ENCODE results near the gene NUTM1. TPM values are rescaled to one million over a fixed set of nuclear protein-coding genes. Genes with fewer than 3 reads are reported as not detected.
"Not testable (repeated sequence)": the region's sequence is repeated elsewhere in the genome, so short reads cannot be mapped to it uniquely, and the experiment has no call there.

NUTM1 gene
- total RNA-seq, 2 donors from 2014 or later: not detected

DNA sequence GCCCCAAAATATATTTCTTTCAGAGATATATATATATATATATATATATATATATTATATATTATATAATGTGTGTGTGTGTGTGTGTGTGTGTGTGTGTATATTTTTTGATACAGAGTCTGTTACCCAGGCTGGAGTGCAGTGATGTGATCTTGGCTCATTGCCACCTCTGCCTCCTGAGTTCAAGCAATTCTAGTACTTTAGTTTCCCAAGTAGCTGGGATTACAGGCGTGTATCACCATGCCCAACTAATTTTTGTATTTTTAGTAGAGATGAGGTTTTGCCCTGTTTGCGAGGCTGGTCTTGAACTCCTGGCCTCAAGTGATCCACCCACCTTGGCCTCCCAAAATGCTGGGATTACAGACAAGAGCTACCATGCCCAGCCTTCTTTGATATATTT lies 32.4 kb downstream of the NUTM1 start:
- not testable (repeated sequence) for H3K4me1 Mint-ChIP-seq (ENCODE audit: low read depth); ATAC-seq (replicated peaks in 1 of 2); H3K9me3 Mint-ChIP-seq; H3K27ac Mint-ChIP-seq; H3K27me3 Mint-ChIP-seq (ENCODE audit: low read depth); DNase-seq; H3K4me3 Mint-ChIP-seq; H3K36me3 Mint-ChIP-seq (ENCODE audit: insufficient read depth in 2 of 2)

DNA sequence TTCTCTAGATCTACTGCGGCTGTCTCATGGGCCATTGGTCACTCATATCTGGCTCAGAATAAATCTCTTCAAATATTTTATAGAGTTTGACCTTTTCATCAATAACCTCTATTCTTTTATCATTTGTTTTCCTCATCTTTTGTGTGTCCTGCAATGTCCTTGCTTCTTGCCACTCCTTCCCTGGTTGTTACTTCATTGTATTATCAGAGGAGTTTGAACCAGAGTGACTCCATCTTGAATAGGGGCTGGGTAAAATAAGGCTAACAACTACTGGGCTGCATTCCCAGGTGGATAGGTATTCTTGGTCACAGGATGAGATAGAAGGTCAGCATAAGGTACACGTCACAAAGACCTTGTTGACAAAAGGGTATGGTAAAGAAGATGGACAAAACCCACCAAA lies 33.7 kb downstream of the NUTM1 start:
- Mint-ChIP-seq H3K27ac (no peak overlapping the region), H3K9me3 (no peaks in the 10 kb centered on the region), H3K4me3 (no peak overlapping the region), H3K27me3 (ENCODE audit: low read depth) (no peaks in the 10 kb centered on the region), H3K36me3 (ENCODE audit: insufficient read depth in 2 of 2) (no peaks in the 10 kb centered on the region), H3K4me1 (ENCODE audit: low read depth) (no peaks in the 10 kb centered on the region)
- no peak for ATAC-seq (replicated peaks in 1 of 2)
- DNase-seq: no peak

DNA sequence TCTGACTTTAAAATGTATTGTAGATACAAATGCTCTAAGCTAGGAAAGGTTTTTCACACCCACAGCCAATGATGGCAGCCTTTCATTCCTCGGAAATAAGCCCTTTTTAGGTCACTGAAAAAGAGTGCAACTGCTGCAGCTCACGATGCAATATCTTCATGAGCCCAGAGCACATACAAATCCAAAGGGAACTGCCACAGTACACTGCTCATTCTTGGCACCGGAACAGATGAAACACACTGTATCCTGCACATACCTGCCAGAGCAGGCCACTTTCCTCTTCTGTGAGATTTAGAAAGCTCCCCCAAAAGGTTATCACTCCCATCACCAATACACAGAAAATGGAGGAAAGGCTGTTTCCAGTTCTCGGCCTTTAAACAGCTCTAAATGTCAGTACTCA lies 37.4 kb downstream of the NUTM1 start:
- not testable (repeated sequence) for H3K9me3 Mint-ChIP-seq; H3K27me3 Mint-ChIP-seq (ENCODE audit: low read depth); H3K36me3 Mint-ChIP-seq (ENCODE audit: insufficient read depth in 2 of 2); H3K4me3 Mint-ChIP-seq; H3K27ac Mint-ChIP-seq; DNase-seq; H3K4me1 Mint-ChIP-seq (ENCODE audit: low read depth); ATAC-seq (replicated peaks in 1 of 2)

DNA sequence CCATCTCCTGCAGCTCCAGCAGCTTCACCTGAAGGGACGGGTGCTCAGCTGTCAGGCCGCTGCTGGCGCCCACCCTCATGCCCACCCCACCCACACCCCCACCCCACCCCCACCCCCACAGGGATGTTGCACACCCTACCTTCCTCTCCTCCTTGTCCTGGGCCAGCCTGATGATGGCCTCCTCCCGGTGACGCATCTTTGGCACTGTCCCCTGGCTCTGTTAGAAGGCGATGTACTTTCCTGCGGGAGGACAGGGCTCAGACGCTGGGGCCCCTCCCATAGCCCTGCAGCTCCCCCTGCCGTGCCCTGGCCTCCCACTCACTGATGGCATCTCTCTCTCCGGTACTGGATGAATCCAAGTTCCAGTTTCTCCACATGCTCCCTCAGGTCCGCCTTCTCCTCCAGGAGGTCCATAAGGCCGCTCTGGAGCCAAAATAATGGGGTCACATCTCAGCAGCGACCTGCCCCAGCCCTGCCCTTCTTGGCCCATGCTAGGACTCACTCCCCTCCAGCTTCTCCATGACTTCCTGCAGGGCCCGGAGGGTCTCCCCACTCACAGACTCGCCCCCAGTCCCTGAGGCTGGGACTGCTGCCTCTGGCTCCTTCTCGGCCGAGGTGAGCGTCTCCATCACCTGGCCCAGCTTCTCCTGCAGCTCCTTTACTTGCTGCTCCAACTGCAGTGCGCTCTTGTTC lies 38.9 kb downstream of the NUTM1 start:
- H3K36me3 Mint-ChIP-seq (ENCODE audit: insufficient read depth in 2 of 2); H3K27ac Mint-ChIP-seq; H3K27me3 Mint-ChIP-seq (ENCODE audit: low read depth); DNase-seq; ATAC-seq (replicated peaks in 1 of 2); H3K4me1 Mint-ChIP-seq (ENCODE audit: low read depth); H3K4me3 Mint-ChIP-seq; H3K9me3 Mint-ChIP-seq: not testable (repeated sequence)

DNA sequence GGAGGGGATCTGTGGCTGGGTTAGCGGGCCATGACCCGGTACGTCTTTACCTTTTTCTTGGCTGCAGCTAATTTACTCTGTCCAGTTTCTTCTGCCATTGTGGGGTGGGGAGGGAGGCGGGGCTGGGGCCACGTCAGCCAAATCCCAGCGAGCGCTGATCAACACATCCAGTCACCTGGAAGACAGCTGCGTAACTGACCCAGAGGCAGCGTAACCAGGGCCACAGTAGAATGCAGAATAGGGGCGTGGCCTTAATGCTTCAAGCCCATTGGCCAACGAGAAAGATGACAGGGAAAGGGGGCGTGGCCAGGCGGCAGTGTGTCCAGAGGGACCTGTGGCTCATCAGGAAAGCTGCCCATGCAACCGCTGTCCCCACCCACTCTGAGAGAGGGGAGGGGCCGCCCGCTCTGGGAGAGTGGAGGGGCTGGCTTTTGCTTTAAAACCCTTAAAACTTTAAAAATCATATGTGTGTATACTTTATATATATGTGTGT lies 46.5 kb downstream of the NUTM1 start:
- not testable (repeated sequence) for DNase-seq; H3K4me1 Mint-ChIP-seq (ENCODE audit: low read depth); ATAC-seq (replicated peaks in 1 of 2); H3K36me3 Mint-ChIP-seq (ENCODE audit: insufficient read depth in 2 of 2); H3K27ac Mint-ChIP-seq; H3K4me3 Mint-ChIP-seq; H3K9me3 Mint-ChIP-seq; H3K27me3 Mint-ChIP-seq (ENCODE audit: low read depth)

DNA sequence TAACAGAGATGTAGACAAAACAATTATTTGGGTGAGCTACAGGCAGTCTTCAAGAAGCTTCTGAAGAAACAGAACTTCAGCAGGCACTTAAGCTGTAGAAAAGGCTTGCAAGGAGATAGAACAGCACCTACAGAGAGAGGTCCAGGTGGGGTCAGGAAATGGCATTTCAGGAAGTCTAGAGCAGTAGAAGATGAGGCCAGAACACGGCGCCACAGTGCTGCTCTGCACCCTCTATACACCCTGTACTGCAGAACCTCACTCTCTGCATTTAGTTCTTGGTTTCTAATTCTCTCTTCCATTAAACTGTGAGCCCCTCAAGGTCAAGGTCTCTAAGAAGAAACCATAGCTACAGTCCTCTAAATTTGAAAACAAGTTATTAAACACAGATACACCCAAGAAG lies 49.9 kb downstream of the NUTM1 start:
- ATAC-seq (replicated peaks in 1 of 2); DNase-seq; H3K27me3 Mint-ChIP-seq (ENCODE audit: low read depth); H3K4me3 Mint-ChIP-seq; H3K27ac Mint-ChIP-seq; H3K36me3 Mint-ChIP-seq (ENCODE audit: insufficient read depth in 2 of 2); H3K4me1 Mint-ChIP-seq (ENCODE audit: low read depth); H3K9me3 Mint-ChIP-seq: not testable (repeated sequence)

DNA sequence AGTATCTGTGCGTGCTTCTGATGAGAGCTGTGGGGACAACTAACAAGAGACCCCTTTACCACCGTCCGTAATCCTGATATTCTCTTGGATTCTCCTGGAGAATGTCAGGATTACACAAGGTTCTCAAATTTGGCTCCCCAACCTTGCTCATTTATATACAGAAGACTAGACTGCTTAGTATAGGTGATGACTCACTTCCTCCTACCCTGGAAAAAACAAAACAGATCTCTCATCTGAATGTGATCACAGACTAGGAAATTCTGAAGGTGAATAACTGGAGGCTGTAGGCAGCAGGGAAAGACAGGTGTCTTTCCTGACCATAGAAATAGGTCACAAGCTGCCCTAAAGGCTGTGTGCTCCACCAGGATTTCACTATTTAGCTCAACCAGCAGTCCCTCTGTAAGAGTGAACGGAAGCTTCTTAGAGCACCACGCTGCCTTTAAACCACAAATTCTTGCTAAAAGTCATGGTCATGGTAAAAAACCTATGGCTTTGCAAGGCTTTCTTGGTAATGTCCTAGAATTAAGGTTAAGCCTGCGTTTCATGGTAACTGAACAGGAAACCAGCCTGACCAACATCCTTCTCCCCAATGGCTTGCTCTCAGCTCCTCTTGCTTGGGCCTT lies 54.6 kb downstream of the NUTM1 start:
- not testable (repeated sequence) for H3K27me3 Mint-ChIP-seq (ENCODE audit: low read depth); H3K27ac Mint-ChIP-seq; H3K4me3 Mint-ChIP-seq; H3K9me3 Mint-ChIP-seq; H3K36me3 Mint-ChIP-seq (ENCODE audit: insufficient read depth in 2 of 2); DNase-seq; H3K4me1 Mint-ChIP-seq (ENCODE audit: low read depth)
- ATAC-seq (replicated peaks in 1 of 2): peak; percentile 88 to 94

DNA sequence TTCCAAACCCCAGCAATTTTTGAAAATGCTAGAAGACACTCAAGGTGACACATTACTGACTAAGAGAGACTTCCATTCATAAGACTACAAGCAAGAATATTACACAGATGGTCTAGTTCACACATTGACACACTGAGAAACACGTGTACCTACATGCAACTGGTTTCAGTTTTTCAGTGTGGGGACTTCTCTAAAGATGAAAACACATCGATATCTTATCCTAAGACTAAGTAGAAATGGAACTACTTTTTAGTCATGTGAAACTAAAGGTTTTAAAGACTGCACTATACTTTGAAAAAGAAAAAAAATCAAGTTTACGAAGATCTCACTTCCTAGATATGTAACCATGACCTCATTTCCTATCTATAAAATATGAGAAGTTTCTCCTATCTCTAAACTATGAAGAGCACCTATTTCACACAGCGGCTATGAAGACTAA lies 60.1 kb downstream of the NUTM1 start:
- H3K36me3 Mint-ChIP-seq (ENCODE audit: insufficient read depth in 2 of 2); H3K4me3 Mint-ChIP-seq; H3K4me1 Mint-ChIP-seq (ENCODE audit: low read depth); H3K27me3 Mint-ChIP-seq (ENCODE audit: low read depth); H3K9me3 Mint-ChIP-seq; H3K27ac Mint-ChIP-seq; DNase-seq: not testable (repeated sequence)
- ATAC-seq (replicated peaks in 1 of 2): peak; percentile 81 to 83

DNA sequence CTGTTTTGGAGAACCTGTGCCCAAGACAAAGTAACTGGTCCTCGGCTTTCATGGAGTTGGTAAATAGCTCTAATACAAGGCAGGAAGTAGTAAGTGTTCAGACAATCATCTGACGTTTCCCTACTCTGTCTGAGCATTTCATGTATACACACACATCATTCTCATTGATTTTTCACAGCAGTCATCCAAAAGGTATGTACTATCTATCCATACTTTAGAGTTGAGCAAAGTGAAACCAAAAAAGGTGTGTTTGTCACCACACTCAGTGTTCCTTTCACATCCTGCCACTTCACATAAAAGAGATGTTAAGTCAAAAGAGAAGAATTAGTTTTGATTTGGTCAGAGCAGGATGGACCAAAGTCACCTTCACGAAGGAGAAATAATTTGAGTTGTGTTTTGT lies 60.8 kb downstream of the NUTM1 start:
- H3K27ac Mint-ChIP-seq; H3K4me1 Mint-ChIP-seq (ENCODE audit: low read depth); DNase-seq; H3K4me3 Mint-ChIP-seq; H3K36me3 Mint-ChIP-seq (ENCODE audit: insufficient read depth in 2 of 2); H3K9me3 Mint-ChIP-seq; H3K27me3 Mint-ChIP-seq (ENCODE audit: low read depth): not testable (repeated sequence)
- peak; percentile 76 to 77 for ATAC-seq (replicated peaks in 1 of 2)

Other genes starting within 250 kb of the NUTM1 start
- 10 to 100 TPM; 75.7 to 77.6 TPM for gene EMC7, start 241.5 kb upstream of the NUTM1 start, total RNA-seq
- 1 to 10 TPM; 3.7 to 5.1 TPM for gene PGBD4, start 241.2 kb upstream of the NUTM1 start, total RNA-seq
- 10 to 100 TPM; 39.2 to 41.3 TPM for gene KATNBL1, start 133.2 kb upstream of the NUTM1 start, total RNA-seq
- 10 to 100 TPM; 74.6 to 85.0 TPM for gene EMC4, start 118.3 kb upstream of the NUTM1 start, total RNA-seq
- 10 to 100 TPM; 25.0 to 31.3 TPM for gene SLC12A6, start 5.5 kb upstream of the NUTM1 start, total RNA-seq
- gene NOP10, start 179 bp upstream of the NUTM1 start, total RNA-seq: 100 to 1,000 TPM; 126 to 158 TPM
- 10 to 100 TPM; 33.8 to 38.3 TPM for gene LPCAT4, start 23.9 kb downstream of the NUTM1 start, total RNA-seq
- 100 to 1,000 TPM; 180 TPM for gene GOLGA8A, start 94.5 kb downstream of the NUTM1 start, total RNA-seq
- gene GOLGA8B, start 240.3 kb downstream of the NUTM1 start, total RNA-seq: 100 to 1,000 TPM; 228 to 318 TPM